Activated CD4-positive, alpha-beta T cell treated with anti-CD3 and anti-CD28 coated beads, Interleukin-2, Interleukin-6, amounts not matched to agents 100 ng/mL and 50 ng/mL, durations not matched to agents 16 hours and 8 hours (primary cell): ENCODE data around the gene ARHGEF12.

Experiments used
- DNase-seq: peaks from one replicate; pipeline ENCODE4 v3.0.0-alpha.2; 2020

ARHGEF12 gene

GRCh38 chr11:120521176-120521575 lies 185.0 kb downstream of the ARHGEF12 start:
- DNase-seq, result no peak

- DNase-seq, result no peak
Observed at GRCh38 chr11:120522021-120522420, 185.8 kb downstream of the ARHGEF12 start.

- DNase-seq, result no peak
Observed at GRCh38 chr11:120522736-120523135, 186.5 kb downstream of the ARHGEF12 start.

GRCh38 chr11:120523196-120523595 lies 187.0 kb downstream of the ARHGEF12 start:
- no peak for DNase-seq

GRCh38 chr11:120524536-120525085 lies 188.4 kb downstream of the ARHGEF12 start:
- no peak for DNase-seq

- no peak for DNase-seq
Observed at GRCh38 chr11:120525261-120526171, 189.3 kb downstream of the ARHGEF12 start.

- DNase-seq, result no peak
Observed at GRCh38 chr11:120526241-120526640, 190.0 kb downstream of the ARHGEF12 start.

GRCh38 chr11:120527111-120527761 lies 191.0 kb downstream of the ARHGEF12 start:
- DNase-seq, result no peak

GRCh38 chr11:120528749-120529148 lies 192.5 kb downstream of the ARHGEF12 start:
- no peak for DNase-seq

GRCh38 chr11:120529214-120529613 lies 193.0 kb downstream of the ARHGEF12 start:
- DNase-seq, result no peak

GRCh38 chr11:120529911-120530310 lies 193.7 kb downstream of the ARHGEF12 start:
- DNase-seq, result no peak

- no peak for DNase-seq
Observed at GRCh38 chr11:120532082-120532831, 196.0 kb downstream of the ARHGEF12 start.

- DNase-seq, result no peak
Observed at GRCh38 chr11:120532832-120533196, 196.6 kb downstream of the ARHGEF12 start.

- no peak for DNase-seq
Observed at GRCh38 chr11:120536091-120536796, 200.0 kb downstream of the ARHGEF12 start.

GRCh38 chr11:120536797-120537169 lies 200.6 kb downstream of the ARHGEF12 start:
- no peak for DNase-seq

GRCh38 chr11:120537996-120538395 lies 201.8 kb downstream of the ARHGEF12 start:
- no peak for DNase-seq

GRCh38 chr11:120538707-120539106 lies 202.5 kb downstream of the ARHGEF12 start:
- DNase-seq, result no peak
